Measurements from ENCODE around the gene ATG7.

ATG7 gene

GRCh38 chr3:11576453-11576852 is 304.3 kb downstream of the ATG7 start:
- no peak for TF ChIP-seq CTCF (IDR thresholded peaks at IDR 0.05; ENCODE audit: low read depth, low read length)
- Histone ChIP-seq H3K27me3 (ENCODE audit: insufficient read depth, low read depth, severe bottlenecking) (no peaks in the 10 kb centered on the region), H3K9me3 (ENCODE audit: severe bottlenecking) (no peaks in the 10 kb centered on the region), H3K4me3 (ENCODE audit: low read depth, low read length) (no peak overlapping the region), H3K27ac (no peak overlapping the region), H3K36me3 (peaks cover 33% of the 10 kb centered on the region)
- DNase-seq = no peak

GRCh38 chr3:11578169-11578568 is 306.0 kb downstream of the ATG7 start:
- Histone ChIP-seq H3K27me3 (ENCODE audit: insufficient read depth, low read depth, severe bottlenecking) (no peaks in the 10 kb centered on the region), H3K9me3 (ENCODE audit: severe bottlenecking) (no peaks in the 10 kb centered on the region), H3K4me3 (ENCODE audit: low read depth, low read length) (no peak overlapping the region), H3K27ac (no peak overlapping the region), H3K36me3 (peaks cover 27% of the 10 kb centered on the region)
- TF ChIP-seq CTCF (IDR thresholded peaks at IDR 0.05; ENCODE audit: low read depth, low read length) = no peak
- DNase-seq = no peak

- no peaks in the 10 kb centered on the region for H3K27me3 ChIP-seq (ENCODE audit: insufficient read depth, low read depth, severe bottlenecking)
- H3K36me3 ChIP-seq = peaks cover 8% of the 10 kb centered on the region
- DNase-seq = no peak
- TF ChIP-seq CTCF (IDR thresholded peaks at IDR 0.05; ENCODE audit: low read depth, low read length) = no peak
- no peaks in the 10 kb centered on the region for H3K9me3 ChIP-seq (ENCODE audit: severe bottlenecking)
- H3K4me3 ChIP-seq (ENCODE audit: low read depth, low read length) = no peak overlapping the region
- no peak overlapping the region for H3K27ac ChIP-seq
Measured at GRCh38 chr3:11580645-11581044, 308.4 kb downstream of the ATG7 start.

GRCh38 chr3:11581237-11582190 is 309.3 kb downstream of the ATG7 start:
- H3K27me3 ChIP-seq (ENCODE audit: insufficient read depth, low read depth, severe bottlenecking) = no peaks in the 10 kb centered on the region
- H3K27ac ChIP-seq = no peak overlapping the region
- DNase-seq = no peak
- TF ChIP-seq CTCF (IDR thresholded peaks at IDR 0.05; ENCODE audit: low read depth, low read length) = no peak
- H3K4me3 ChIP-seq (ENCODE audit: low read depth, low read length) = no peak overlapping the region
- peaks cover 8% of the 10 kb centered on the region for H3K36me3 ChIP-seq
- no peaks in the 10 kb centered on the region for H3K9me3 ChIP-seq (ENCODE audit: severe bottlenecking)

- no peak overlapping the region for H3K4me3 ChIP-seq (ENCODE audit: low read depth, low read length)
- TF ChIP-seq CTCF (IDR thresholded peaks at IDR 0.05; ENCODE audit: low read depth, low read length) = no peak
- no peaks in the 10 kb centered on the region for H3K9me3 ChIP-seq (ENCODE audit: severe bottlenecking)
- peaks cover 12% of the 10 kb centered on the region for H3K36me3 ChIP-seq
- no peak for DNase-seq
- H3K27me3 ChIP-seq (ENCODE audit: insufficient read depth, low read depth, severe bottlenecking) = no peaks in the 10 kb centered on the region
- no peak overlapping the region for H3K27ac ChIP-seq
Measured at GRCh38 chr3:11582191-11582968, 310.2 kb downstream of the ATG7 start.
